Rectal smooth muscle tissue (tissue), 1 donor: Measurements from ENCODE around the gene FLOT1.

ENCODE experiments used
- H3K27ac ChIP-seq: one replicate; pipeline ENCODE4 v1.7.0; 2013; ENCODE audit warnings: low read depth, low read length, inconsistent platforms
- H3K27me3 ChIP-seq: one replicate; pipeline ENCODE4 v1.7.0; 2013; ENCODE audit warnings: low read length; ENCODE audit not compliant: control insufficient read depth, insufficient read depth
- H3K36me3 ChIP-seq: one replicate; pipeline ENCODE4 v1.7.0; 2013; ENCODE audit warnings: low read length; ENCODE audit not compliant: control insufficient read depth, insufficient read depth
- H3K4me1 ChIP-seq: one replicate; pipeline ENCODE4 v1.7.0; 2013; ENCODE audit warnings: low read length; ENCODE audit not compliant: control insufficient read depth, insufficient read depth
- H3K4me3 ChIP-seq: one replicate; pipeline ENCODE4 v1.7.0; 2013; ENCODE audit warnings: low read length
- H3K9ac ChIP-seq: one replicate; pipeline ENCODE4 v1.7.0; 2013; ENCODE audit warnings: low read length

The FLOT1 gene

GRCh38 chr6:30689022-30689865 lies 53.2 kb downstream of the FLOT1 start:
- H3K4me1 ChIP-seq = peaks cover 33% of the 10 kb centered on the region
- H3K9ac ChIP-seq = no peak overlapping the region
- no peaks in the 10 kb centered on the region for H3K27me3 ChIP-seq
- no peaks in the 10 kb centered on the region for H3K36me3 ChIP-seq
- H3K27ac ChIP-seq = peak overlapping the region; percentile 99
- no peak overlapping the region for H3K4me3 ChIP-seq

- peaks cover 33% of the 10 kb centered on the region for H3K4me1 ChIP-seq
- peak overlapping the region; percentile 99 for H3K27ac ChIP-seq
- no peak overlapping the region for H3K4me3 ChIP-seq
- H3K36me3 ChIP-seq = no peaks in the 10 kb centered on the region
- H3K9ac ChIP-seq = no peak overlapping the region
- no peaks in the 10 kb centered on the region for H3K27me3 ChIP-seq
Observed at GRCh38 chr6:30688569-30688968, 53.9 kb downstream of the FLOT1 start.

GRCh38 chr6:30687659-30688431 lies 54.6 kb downstream of the FLOT1 start:
- Histone ChIP-seq H3K27ac (peak overlapping the region; percentile 99), H3K4me3 (peak overlapping the region; percentile 66), H3K27me3 (no peaks in the 10 kb centered on the region), H3K36me3 (no peaks in the 10 kb centered on the region), H3K9ac (peak overlapping the region; percentile 45), H3K4me1 (peaks cover 39% of the 10 kb centered on the region)

- peaks cover 47% of the 10 kb centered on the region for H3K4me1 ChIP-seq
Observed at GRCh38 chr6:30686908-30687658, 55.4 kb downstream of the FLOT1 start.

GRCh38 chr6:30686009-30686907 lies 56.2 kb downstream of the FLOT1 start, which contains the start of gene PPP1R18:
Gene PPP1R18, minus strand, starts transcription at chr6:30686645. Its CDS starts 627 bp downstream, at chr6:30686018.
- H3K9ac ChIP-seq = peak within 1 kb of the TSS; percentile 89
- peaks cover 43% of the 10 kb centered on the region for H3K4me1 ChIP-seq
- peak within 1 kb of the TSS; percentile 99 for H3K27ac ChIP-seq
- H3K27me3 ChIP-seq = no peaks in the 10 kb centered on the region
- no peaks in the 10 kb centered on the region for H3K36me3 ChIP-seq
- peak within 1 kb of the TSS; percentile 66 for H3K4me3 ChIP-seq

More at GRCh38 chr6:30686908-30687658, 55.4 kb downstream of the FLOT1 start:
- peak overlapping the region; percentile 99 for H3K27ac ChIP-seq
- no peaks in the 10 kb centered on the region for H3K27me3 ChIP-seq
- H3K4me3 ChIP-seq = peak overlapping the region; percentile 66
- no peaks in the 10 kb centered on the region for H3K36me3 ChIP-seq
- peak overlapping the region; percentile 89 for H3K9ac ChIP-seq

GRCh38 chr6:30685157-30686008 lies 57.1 kb downstream of the FLOT1 start:
- Histone ChIP-seq H3K27ac (peak overlapping the region; percentile 99), H3K4me3 (peak overlapping the region; percentile 66), H3K27me3 (no peaks in the 10 kb centered on the region), H3K4me1 (peaks cover 47% of the 10 kb centered on the region), H3K9ac (peak overlapping the region; percentile 63), H3K36me3 (peaks cover 3% of the 10 kb centered on the region)

GRCh38 chr6:30684386-30685156 lies 57.9 kb downstream of the FLOT1 start:
- peak overlapping the region; percentile 63 for H3K9ac ChIP-seq
- peaks cover 7% of the 10 kb centered on the region for H3K36me3 ChIP-seq
- peak overlapping the region; percentile 66 for H3K4me3 ChIP-seq
- H3K27me3 ChIP-seq = no peaks in the 10 kb centered on the region
- H3K4me1 ChIP-seq = peaks cover 47% of the 10 kb centered on the region
- H3K27ac ChIP-seq = peak overlapping the region; percentile 99

- H3K4me3 ChIP-seq = peak overlapping the region; percentile 66
- peak overlapping the region; percentile 54 for H3K9ac ChIP-seq
- H3K27ac ChIP-seq = peak overlapping the region; percentile 99
- no peaks in the 10 kb centered on the region for H3K27me3 ChIP-seq
- peaks cover 7% of the 10 kb centered on the region for H3K36me3 ChIP-seq
- H3K4me1 ChIP-seq = peaks cover 42% of the 10 kb centered on the region
Observed at GRCh38 chr6:30683980-30684338, 58.5 kb downstream of the FLOT1 start.

GRCh38 chr6:30683183-30683979 lies 59.1 kb downstream of the FLOT1 start:
- peak overlapping the region; percentile 91 for H3K9ac ChIP-seq
- H3K27me3 ChIP-seq = no peaks in the 10 kb centered on the region
- H3K4me3 ChIP-seq = peak overlapping the region; percentile 66
- peaks cover 39% of the 10 kb centered on the region for H3K4me1 ChIP-seq
- peaks cover 9% of the 10 kb centered on the region for H3K36me3 ChIP-seq
- peak overlapping the region; percentile 99 for H3K27ac ChIP-seq
